ENCODE results near the gene TANC1.

GRCh38 chr2:159169187-159169586, 200.7 kb downstream of the TANC1 start:
- TF ChIP-seq CTCF (IDR thresholded peaks at IDR 0.05), result no peak
- TF ChIP-seq POLR2A (IDR thresholded peaks at IDR 0.05), result no peak
